Activated CD8-positive, alpha-beta memory T cell treated with anti-CD3 and anti-CD28 coated beads for 24 hours (primary cell): ENCODE measurements around the gene SMAD6.

Experiments
- DNase-seq: peaks from one replicate; pipeline ENCODE4 v3.0.0-alpha.2; 2020

SMAD6 gene

GRCh38 chr15:66801266-66801665 lies 99.2 kb downstream of the SMAD6 start:
- DNase-seq, result no peak

- DNase-seq, result no peak
These were observed 100.3 kb downstream of the SMAD6 start for GRCh38 chr15:66802025-66803001.

- no peak for DNase-seq
These were observed 101.2 kb downstream of the SMAD6 start for GRCh38 chr15:66803182-66803729.

GRCh38 chr15:66803749-66804148 lies 101.7 kb downstream of the SMAD6 start:
- no peak for DNase-seq

- no peak for DNase-seq
These were observed 103.3 kb downstream of the SMAD6 start for GRCh38 chr15:66805202-66805885.

- no peak for DNase-seq
These were observed 106.3 kb downstream of the SMAD6 start for GRCh38 chr15:66808181-66808824.

GRCh38 chr15:66809664-66810063 lies 107.6 kb downstream of the SMAD6 start:
- no peak for DNase-seq

- DNase-seq, result no peak
These were observed 113.3 kb downstream of the SMAD6 start for GRCh38 chr15:66815318-66815717.

- DNase-seq, result no peak
These were observed 114.2 kb downstream of the SMAD6 start for GRCh38 chr15:66816201-66816600.

- no peak for DNase-seq
These were observed 117.0 kb downstream of the SMAD6 start for GRCh38 chr15:66819084-66819483.

GRCh38 chr15:66820481-66821176 lies 118.6 kb downstream of the SMAD6 start:
- no peak for DNase-seq

GRCh38 chr15:66821307-66821706 lies 119.3 kb downstream of the SMAD6 start:
- DNase-seq, result no peak

GRCh38 chr15:66822114-66822513 lies 120.1 kb downstream of the SMAD6 start:
- no peak for DNase-seq

GRCh38 chr15:66822576-66822975 lies 120.5 kb downstream of the SMAD6 start:
- no peak for DNase-seq

- DNase-seq, result no peak
These were observed 121.6 kb downstream of the SMAD6 start for GRCh38 chr15:66823601-66824000.

GRCh38 chr15:66824424-66824823 lies 122.4 kb downstream of the SMAD6 start:
- DNase-seq, result no peak

GRCh38 chr15:66825139-66825538 lies 123.1 kb downstream of the SMAD6 start:
- no peak for DNase-seq

GRCh38 chr15:66825731-66826130 lies 123.7 kb downstream of the SMAD6 start:
- DNase-seq, result no peak

GRCh38 chr15:66826507-66826906 lies 124.5 kb downstream of the SMAD6 start:
- DNase-seq, result no peak

- no peak for DNase-seq
These were observed 125.1 kb downstream of the SMAD6 start for GRCh38 chr15:66827039-66827697.

GRCh38 chr15:66827698-66828055 lies 125.6 kb downstream of the SMAD6 start:
- no peak for DNase-seq
